NCI-H345 (cell line): Measurements from ENCODE around the gene TMEM132E.
"Not testable (repeated sequence)": the region's sequence is repeated elsewhere in the genome, so short reads cannot be mapped to it uniquely, and the experiment has no call there.

Experiments used
- DNase-seq: peaks from one replicate; lab custom pipeline; 2025; lab: John Stamatoyannopoulos, UW

TMEM132E gene, protein sequence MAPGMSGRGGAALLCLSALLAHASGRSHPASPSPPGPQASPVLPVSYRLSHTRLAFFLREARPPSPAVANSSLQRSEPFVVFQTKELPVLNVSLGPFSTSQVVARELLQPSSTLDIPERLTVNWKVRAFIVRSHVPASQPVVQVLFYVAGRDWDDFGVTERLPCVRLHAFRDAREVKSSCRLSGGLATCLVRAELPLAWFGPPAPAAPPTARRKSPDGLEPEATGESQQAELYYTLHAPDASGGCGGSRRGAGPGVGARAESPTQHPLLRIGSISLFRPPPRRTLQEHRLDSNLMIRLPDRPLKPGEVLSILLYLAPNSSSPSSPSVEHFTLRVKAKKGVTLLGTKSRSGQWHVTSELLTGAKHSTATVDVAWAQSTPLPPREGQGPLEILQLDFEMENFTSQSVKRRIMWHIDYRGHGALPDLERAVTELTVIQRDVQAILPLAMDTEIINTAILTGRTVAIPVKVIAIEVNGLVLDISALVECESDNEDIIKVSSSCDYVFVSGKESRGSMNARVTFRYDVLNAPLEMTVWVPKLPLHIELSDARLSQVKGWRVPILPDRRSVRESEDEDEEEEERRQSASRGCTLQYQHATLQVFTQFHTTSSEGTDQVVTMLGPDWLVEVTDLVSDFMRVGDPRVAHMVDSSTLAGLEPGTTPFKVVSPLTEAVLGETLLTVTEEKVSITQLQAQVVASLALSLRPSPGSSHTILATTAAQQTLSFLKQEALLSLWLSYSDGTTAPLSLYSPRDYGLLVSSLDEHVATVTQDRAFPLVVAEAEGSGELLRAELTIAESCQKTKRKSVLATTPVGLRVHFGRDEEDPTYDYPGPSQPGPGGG (N-terminal part only)

DNA sequence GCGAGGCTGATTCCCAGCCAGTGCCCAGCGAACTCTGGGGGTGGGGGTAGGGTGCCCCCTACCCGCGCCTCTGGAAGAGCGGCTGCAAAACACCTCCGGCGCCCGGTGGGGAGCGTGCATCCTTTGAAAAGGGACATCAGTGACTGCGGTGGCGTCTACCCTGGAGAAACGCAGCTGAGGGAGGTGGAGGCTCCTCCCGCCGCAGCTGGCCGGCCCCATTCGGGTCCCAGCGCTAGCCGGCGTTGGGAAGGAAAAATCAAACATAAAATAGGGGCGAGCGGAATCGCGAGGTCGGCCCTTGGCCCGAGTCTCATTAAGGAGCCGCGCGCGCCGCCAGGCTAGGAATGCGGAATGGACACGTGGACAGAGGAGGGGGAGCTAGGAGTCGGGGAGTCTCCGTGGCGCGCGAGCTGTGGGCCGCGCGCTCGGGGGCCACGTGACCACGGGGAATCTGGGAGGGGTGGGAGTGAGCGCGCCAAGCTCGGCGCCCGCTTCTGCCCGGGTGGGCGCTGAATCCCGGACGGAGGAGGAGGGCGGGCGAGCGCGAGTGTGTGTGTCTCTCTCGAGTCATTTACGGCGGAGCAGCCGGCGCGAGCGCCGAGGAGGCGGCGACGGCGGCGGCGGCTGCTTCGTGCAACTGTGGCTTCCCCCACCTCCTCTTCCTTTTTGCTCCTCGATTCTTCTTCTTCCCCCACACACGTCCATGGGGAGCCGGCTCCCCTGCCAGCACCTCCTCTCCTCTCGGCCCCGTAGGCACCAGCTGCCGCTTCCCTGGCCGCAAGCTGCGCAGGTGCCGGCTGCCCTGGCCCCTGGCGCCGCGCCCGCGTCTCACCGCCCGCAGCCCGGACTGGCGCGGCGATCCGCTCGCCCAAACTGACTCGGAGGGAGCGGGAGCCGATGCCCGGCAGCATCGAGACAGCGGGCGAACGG, at the start of gene TMEM132E:
Gene TMEM132E (plus strand): TSS at position 566 of the 930 bp plus-strand sequence. CDS start 1,495 bp downstream, outside the sequence.
- peak; percentile 54 for DNase-seq

DNA sequence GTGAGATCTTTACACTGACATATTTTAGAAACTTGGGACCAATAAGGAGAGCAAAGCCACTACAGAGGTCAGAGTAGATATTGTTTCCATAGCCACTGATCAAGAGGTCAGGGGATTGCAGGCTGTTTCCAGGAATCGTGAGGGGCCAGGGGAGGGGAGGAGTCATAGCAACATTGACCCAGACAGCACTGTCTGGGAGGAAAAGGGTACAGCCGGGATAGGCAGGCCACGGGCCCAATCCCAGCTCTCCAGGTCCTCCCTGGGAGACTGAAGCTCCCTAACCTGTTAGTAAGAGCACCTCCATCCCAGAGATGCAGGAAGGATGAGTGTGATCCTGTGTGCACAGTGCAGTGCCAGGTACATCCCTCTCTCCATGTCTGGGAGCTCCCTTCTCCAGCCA, 48.5 kb upstream of the TMEM132E start:
- no peak for DNase-seq

DNA sequence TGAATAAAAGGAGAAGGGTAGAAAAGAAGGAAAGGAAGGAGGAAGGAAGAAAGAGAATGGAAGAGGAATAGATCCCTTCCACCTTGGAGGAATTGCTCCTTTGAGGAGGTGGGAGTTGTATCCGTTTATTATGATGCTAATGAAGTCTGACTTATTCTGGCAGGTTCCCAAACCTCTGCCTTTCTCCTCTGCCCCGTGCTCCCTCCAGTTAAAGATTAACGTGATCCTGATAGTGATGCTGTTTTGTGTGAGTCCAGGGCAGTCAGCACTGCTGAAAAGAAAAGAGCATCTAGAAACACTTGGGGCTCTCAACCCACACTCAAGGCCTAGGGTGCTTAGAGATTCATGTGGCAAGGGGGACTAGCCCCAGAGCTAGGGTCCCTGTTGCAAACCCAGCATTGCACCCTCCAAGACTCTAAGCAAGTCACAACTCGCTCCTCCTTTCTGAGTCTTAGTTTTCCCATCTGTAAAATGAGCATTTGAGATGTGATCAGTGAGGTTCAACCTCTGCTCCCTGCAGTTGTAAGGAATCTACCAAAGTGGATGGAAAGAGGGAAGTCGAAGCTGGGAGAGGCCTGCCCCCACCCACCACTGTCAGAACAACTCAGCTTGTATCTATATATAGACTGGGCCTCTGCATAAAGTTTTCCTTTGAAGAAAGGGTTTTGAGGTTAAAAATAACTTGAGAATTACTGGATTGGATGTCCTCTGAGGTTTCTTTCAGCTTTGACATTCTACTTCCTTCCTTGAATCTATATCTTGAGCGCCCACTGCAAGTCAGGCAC, 46.9 kb upstream of the TMEM132E start:
- no peak for DNase-seq

DNA sequence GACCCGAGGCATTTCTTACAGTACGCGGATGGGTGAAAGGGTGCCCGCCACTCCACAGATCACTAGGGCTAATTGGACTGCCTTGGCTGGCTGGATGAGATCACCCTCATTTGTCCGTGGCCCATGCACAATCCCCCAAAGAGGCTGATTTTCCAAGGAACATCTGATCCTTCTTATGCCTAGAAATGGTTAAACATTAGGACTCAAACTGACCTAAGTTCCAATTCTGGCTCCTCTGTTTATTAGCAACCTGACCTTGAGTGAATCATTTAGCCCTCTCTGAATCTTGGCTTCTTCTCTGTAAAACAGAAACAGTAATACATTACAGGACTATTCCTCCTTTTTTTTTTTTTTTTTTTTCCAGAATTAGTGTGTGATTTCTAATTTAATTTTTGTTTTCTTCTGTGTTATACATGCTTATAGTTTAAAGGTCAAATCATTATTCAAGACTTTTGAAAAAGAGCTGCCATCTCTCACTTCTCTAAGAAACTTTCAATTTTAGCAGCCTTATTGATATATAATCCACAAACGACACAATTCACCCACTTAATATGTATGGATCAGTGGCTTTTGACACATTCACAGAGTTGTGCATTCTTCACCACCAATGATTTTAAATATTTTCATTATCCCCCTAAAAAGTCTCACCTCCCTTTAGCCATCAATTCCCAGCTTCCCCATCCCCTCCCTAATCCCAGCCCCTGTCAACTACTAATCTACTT, 45.4 kb upstream of the TMEM132E start:
- DNase-seq: no peak

DNA sequence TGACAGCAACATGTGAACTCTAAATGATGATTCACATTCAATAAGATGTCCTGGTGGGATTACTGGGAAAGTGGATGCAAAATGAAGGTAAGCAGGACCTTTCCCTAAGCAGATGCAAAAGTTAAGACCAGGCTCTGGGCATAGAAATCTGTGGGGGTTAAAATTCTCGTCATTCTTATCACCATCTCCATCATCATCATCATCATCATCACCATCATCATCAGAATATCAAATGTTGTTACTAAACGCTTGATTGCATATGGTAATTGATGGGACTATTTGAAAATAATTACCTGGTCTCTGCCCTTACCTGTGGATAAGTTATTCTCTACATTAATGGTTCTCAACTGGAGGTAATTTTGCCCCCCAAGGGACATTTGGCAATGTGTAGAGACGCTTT, 41.9 kb upstream of the TMEM132E start:
- DNase-seq: no peak

DNA sequence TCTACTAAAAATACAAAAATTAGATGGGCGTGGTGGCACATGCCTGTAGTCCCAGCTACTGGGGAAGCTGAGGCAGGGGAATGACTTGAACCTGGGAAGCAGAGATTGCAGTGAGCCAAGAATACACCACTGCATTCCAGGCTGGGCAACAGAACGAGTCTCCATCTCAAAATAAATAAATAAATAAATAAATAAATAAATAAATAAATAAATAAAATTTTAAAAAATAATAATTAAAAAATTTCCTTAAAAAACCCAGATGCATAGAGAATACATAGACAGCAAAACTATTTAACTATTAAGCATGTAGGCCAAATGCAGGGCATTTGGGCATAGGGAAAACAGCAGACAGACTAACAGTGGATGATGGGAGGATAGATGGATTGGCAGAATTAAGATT, 40.8 kb upstream of the TMEM132E start:
- DNase-seq: not testable (repeated sequence)

DNA sequence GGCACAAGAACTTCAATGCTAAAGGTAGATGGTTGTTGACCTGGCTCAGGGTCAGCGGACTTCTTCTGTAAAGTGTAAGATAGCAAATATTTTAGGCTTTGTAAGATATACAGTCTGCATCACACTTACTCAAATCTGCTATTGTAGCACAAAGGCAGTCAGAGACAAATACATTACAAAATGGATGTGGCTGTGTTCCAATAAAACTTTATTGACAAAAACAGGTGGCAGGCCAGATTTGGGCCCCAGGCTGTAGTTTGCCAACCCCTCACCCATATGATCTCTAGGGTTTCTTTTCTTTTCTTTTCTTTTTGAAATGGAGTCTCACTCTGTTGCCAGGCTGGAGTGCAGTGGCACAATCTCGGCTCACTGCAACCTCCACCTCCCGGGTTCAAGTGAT, 39.5 kb upstream of the TMEM132E start:
- DNase-seq: no peak

DNA sequence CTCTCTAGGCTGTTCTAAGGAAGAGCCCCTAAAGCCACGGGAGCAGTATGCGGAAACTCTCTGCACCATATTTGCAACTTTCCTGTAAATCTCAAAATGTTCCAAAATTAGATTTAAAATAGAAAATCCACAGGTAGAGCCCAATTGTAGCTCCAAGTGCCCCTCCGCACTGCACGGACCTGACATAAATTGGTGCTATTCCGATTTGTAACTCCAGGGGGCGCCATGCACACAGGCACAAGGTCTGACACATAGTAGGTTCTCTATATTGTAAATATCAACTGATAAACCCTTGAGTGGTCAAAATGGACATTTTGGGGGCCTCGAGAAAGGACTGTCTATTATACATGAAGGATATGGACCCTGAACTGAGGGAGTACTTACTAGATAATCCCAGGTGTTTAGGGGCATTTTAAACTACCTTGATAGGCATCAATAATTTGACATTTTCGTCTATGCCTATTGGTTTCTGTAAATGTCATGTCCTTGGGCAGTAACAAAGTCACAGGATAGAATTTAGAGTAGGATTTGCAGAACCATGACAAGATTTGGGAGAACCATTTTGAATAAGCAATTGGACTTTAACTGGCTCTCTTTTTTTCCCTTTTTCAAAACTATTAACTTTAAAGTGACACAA, 36.6 kb upstream of the TMEM132E start:
- DNase-seq: peak; percentile 33

DNA sequence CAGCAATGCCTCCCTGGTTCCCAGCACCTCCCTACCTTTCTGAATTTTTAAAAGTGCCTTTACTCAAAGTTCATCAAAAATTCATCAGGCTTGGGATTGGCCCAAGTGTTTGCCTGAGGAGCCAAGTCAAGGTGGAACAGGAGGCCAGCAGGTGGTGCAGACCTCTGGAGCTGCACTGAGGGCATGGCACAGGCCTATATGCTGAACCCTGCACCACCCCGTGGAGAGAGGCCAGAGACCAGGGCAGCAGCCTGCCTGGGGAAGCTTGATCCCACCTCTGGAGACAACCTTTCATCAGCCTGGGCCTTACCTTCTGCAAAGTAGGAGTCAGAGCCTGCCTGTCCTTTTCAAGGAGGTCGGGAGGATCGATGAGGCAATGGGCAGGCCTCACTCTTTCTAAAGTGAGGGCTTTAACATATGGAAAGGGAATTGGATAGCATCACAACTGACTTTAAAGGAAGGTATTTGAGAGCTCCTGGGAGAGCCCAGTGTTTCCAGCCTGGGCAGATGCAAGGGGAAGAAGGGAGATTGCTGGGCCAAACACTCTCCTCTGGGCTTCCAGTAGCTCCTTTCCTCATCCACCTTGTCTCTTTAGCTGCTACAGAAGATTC, 31.8 kb upstream of the TMEM132E start:
- no peak for DNase-seq

DNA sequence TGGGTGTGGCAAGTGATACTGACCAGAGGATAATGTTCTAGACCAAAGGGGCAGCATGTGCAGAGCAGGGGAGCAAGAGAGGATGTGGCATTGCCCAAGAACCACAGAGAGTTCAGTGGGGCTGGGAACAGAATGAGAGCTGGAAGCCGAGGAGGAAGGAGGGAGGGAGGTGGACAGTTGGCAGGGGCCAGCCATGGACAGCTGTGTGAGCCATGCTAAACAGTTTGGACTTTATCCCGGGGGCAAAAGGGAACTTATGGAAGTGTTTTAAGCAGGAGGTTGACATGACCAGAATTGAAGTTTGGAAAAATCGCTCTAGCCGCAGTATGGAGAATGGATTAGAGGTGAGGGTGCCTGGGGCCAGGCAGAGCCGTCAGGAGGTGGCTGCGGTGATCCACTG, 29.4 kb upstream of the TMEM132E start:
- no peak for DNase-seq

DNA sequence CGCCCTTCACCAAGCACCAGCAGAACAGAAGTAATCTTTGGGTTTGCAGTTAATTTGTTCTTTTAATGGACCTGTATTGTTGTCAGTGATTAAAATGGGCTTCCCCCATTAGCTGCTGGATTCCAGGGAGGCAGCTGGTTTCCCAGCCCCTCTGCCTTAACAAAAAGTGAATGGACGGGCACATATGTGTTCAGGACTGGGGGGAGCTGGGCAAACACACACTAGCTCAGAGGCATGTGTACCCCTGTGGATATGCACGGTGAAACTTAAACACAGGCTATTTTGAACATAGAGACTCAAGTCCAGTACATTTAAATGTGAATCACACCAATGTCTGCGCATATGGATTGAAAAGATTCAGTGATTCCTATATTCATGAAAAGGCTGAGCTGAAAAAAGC, 25.5 kb upstream of the TMEM132E start:
- DNase-seq: no peak

DNA sequence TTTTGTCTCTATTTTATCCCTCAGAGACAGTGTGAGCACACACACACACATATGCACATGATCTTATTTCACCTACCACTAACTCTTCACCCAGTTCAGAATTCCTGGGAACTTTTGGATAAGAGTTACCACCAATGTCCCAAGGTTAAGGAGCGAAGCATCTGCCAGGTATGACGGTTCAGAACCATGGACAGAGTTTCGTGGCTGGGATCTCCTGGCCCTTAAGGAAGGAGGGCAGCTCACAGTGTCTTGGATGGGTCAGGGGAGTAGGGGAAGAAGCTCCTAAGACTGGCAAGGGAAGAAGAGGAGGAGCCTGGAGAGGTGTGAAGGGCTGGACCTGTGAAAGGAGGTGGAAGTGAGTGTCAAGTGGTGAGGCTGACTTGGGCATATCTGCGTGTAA, 23.0 kb upstream of the TMEM132E start:
- no peak for DNase-seq

DNA sequence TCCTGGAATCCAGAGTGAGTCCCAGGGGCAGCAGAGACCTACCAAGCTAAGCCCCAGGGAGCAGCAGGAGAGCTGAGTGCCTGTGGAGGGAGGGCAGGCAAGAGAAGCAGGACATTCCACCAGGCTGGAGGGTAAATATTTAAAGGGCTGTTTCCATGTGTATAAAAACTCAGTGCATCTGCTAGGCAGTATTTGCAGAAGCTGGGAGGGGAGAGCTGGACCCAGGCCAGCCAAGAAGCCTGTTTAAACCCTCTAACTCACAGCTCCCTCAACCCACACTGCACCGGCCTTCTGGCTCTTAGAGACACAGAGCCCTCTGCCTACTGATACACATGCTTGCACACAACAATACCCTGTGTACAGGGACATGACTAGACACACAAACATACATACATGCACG, 22.5 kb upstream of the TMEM132E start:
- DNase-seq: peak; percentile 14

DNA sequence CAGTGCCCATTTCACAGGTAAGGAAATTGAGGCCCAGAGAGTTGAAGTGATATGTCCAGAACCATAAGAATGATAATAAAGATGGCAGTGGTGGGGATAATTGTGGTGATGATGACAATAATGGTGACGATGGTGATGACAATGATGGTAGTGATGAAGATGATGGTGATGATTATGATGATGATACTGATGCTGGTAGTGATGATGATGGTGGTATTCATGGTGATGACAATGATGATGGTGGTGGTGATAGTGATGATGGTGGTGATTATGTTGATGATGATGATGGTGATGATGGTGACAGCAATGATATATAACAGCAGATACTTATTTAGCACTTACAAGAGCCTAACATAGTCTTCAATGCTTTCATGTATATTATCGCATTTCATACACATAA, 18.1 kb upstream of the TMEM132E start:
- no peak for DNase-seq

DNA sequence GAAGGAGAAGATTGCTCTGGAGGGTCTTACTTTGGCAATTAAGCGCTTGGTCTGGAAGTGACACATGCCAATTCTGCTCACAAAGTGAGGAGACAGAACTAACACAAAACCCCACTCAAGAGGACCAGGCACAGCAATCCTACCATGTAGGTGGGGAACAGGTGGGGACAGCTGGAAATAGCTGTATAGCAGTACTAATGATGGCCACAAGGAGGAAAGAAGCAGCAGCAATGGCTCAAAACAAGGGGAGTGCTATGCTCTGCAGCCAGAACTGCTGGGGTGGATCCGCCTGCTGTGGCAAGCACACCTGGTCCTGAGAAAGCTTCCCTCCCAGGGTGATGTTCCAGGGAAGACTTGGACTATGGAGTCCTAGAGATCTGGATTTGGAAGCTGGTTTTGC, 17.0 kb upstream of the TMEM132E start:
- peak; percentile 36 for DNase-seq

DNA sequence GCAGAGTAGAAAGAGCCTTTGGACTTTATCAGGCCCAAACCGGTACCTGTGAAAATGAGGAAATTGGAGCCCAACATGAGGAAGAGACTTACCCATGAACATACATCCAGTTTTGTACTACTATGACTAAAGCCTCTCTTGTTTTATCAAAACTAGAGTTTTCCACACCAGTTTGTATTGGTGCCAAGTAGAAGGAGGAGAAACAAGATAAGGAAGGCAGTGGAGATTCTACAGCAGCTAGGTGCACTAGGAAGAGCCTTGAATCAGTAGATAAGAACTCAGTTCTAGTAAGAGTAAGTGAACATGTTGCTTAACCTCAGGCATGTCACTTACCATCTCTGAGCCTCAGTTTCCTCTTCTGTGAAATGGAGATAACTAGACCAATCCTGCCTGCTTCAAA, 13.7 kb upstream of the TMEM132E start:
- no peak for DNase-seq

DNA sequence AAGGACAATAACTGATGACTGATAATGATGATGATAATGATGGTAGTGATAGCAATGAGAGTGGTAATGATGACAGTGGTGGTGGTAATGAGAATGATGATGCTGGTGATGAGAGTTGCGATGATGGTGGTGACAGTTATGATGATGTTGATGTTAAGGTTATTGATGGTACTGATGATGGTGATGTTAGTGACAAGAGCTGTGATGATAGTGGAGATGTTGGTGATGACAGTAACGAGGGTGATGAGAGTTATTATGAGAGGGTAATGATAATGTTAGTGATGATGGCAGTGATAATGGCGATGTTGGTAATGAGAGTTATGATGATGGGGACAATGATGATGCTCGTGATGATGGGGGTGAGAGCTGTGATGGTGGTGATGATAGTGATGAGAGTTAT, 13.2 kb upstream of the TMEM132E start:
- DNase-seq: no peak

DNA sequence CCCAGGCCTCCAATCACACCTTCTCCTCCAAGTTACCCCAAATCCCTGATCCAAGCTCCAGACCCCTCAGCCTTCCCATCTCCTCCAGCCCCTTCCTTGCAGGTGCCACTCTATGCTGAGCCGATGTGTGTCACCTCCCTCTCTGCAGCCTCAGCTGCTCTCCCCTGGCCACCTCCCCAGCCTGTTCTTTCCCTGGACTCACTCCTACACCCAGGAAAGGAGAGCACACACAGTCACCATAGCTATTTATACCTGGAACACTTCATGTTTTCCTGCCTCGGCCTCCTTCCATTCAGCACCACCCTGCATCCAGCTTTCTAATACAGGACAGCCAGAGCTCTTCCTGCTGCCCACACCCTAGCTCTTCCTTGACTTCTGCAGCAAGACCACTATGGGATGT, 12.5 kb upstream of the TMEM132E start:
- no peak for DNase-seq

DNA sequence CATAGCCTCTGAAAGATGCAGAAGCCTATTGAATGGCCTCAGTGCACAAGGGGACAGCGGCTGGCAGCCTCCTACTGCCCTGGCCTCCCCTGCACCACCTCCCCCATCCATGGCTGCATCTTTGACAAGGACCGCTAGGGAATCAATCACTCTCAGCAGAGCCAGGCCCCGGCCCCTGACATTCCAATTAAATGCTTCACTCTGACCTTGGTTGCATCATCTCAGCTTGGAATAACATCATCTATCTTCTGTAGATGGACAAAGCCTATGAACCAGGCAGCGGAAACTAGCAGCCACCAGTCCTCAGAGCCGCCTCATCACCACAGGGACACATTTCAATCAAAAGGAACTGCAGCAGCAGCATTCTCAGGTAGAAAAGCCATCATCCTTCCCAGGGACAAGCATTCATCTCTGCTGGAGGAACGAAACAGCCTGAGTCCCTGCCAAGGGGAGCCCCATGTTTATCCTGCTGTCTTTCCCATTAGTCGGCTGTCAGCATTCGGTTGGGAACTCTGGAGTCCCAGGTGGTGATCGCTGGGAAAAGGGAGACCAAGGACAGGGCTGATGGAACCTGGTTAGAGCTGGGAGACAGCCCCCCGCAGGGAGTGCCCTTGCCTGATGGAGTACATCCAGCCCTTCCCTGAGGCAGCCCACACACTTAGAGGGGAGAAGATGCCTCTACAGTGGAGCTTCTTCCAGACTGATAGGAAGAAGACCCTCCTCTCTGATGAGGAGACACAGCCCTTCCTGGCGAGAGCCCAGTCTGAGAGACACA, 11.5 kb upstream of the TMEM132E start:
- no peak for DNase-seq
